Immature natural killer cell (primary cell): ENCODE data around the gene MYO1A. TPM values are rescaled to one million over a fixed set of nuclear protein-coding genes. Genes with fewer than 3 reads are reported as not detected.
A peak's percentile ranks its signal among the peaks of the same experiment; 100 is the strongest.

ENCODE experiments used
- DNase-seq, 3 donors: peaks; one replicate each; pipeline ENCODE4 v3.0.0; 2022; ENCODE audit warnings: mixed read lengths in 1 of 3
- H3K27ac Mint-ChIP-seq, 6 donors: one replicate each; pipeline ENCODE4 v1.8.0; 2020; ENCODE audit warnings: mixed read lengths in 6 of 6, mild to moderate bottlenecking in 5 of 6, inconsistent platforms in 4 of 6, moderate library complexity in 3 of 6
- H3K27me3 Mint-ChIP-seq, 3 donors: one replicate each; pipeline ENCODE4 v1.8.0; 2020 to 2021; ENCODE audit warnings: low read depth in 3 of 3, mild to moderate bottlenecking in 3 of 3, mixed read lengths in 3 of 3, moderate library complexity in 3 of 3, inconsistent platforms in 1 of 3
- H3K36me3 Mint-ChIP-seq, 3 donors: one replicate each; pipeline ENCODE4 v1.8.0; 2020; ENCODE audit warnings: mixed read lengths in 3 of 3, inconsistent platforms in 2 of 3, mild to moderate bottlenecking in 2 of 3
- H3K4me1 Mint-ChIP-seq, 2 donors: one replicate each; pipeline ENCODE4 v1.8.0; 2020; ENCODE audit warnings: inconsistent platforms in 2 of 2, mild to moderate bottlenecking in 2 of 2, mixed read lengths in 2 of 2, moderate library complexity in 1 of 2
- H3K4me3 Mint-ChIP-seq, 5 donors: one replicate each; pipeline ENCODE4 v1.8.0; 2020; ENCODE audit warnings: mild to moderate bottlenecking in 5 of 5, mixed read lengths in 5 of 5, inconsistent platforms in 3 of 5, moderate library complexity in 3 of 5
- H3K9me3 Mint-ChIP-seq, 6 donors: one replicate each; pipeline ENCODE4 v1.8.0; 2020; ENCODE audit warnings: mild to moderate bottlenecking in 6 of 6, mixed read lengths in 6 of 6, inconsistent platforms in 4 of 6, moderate library complexity in 3 of 6
- polyA plus RNA-seq, 3 donors: library from polyadenylated mRNA; unstranded; fragments of 300-500 nt; fragmentation: Illumina TruSeq; gene quantifications; one replicate each; pipeline ENCODE4 v1.2.3, GENCODE V29; 2021

The MYO1A gene
- polyA plus RNA-seq, 3 donors from 2014 or later: not detected

DNA sequence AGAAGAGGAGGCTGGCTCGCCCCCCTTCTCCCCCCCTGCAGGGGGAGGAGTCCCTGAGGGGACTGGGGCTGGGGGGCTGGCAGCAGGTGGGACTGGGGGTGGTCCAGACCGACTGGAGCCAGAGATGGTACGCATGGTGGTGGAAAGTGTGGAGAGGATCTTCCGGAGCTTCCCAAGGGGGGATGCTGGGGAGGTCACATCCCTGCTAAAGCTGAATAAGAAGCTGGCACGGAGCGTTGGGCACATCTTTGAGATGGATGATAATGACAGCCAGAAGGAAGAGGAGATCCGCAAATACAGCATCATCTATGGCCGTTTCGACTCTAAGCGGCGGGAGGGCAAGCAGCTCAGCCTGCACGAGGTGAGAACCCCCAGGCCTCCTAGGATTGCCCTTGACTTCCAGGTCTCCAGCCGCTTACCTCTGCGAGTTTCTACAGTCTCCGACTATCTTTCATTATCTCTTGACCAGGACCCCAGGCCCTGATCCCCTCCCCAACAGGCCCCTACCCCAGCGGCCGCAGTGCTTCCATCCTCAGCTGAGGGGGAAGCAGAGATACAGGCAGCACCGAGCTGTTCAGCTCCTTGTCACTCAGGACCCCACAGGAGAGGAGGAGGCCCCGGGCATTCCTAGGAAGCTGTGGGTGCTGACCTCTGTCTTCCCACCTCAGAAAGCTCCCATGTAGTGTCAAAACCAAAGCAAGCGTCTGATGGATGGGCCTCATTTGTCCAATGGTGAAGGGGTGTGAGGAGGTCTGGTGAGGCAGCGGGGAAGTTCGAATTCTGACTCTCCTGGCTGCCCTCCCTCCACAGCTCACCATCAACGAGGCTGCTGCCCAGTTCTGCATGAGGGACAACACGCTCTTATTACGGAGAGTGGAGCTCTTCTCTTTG, 42.0 kb upstream of the MYO1A start:
- no peak for DNase-seq
- Mint-ChIP-seq H3K36me3 (peaks cover 3 to 11% (median 6%) of the 10 kb centered on the region in 3 donors), H3K27me3 (peaks cover 3 to 13% (median 10%) of the 10 kb centered on the region in 3 donors), H3K4me1 (peaks cover 31 to 33% of the 10 kb centered on the region in 2 donors), H3K27ac (peak overlapping the region in 1 of 6 donors; percentile 30), H3K9me3 (no peaks in the 10 kb centered on the region), H3K4me3 (peak overlapping the region in 2 of 5 donors; percentile 9 to 53)

DNA sequence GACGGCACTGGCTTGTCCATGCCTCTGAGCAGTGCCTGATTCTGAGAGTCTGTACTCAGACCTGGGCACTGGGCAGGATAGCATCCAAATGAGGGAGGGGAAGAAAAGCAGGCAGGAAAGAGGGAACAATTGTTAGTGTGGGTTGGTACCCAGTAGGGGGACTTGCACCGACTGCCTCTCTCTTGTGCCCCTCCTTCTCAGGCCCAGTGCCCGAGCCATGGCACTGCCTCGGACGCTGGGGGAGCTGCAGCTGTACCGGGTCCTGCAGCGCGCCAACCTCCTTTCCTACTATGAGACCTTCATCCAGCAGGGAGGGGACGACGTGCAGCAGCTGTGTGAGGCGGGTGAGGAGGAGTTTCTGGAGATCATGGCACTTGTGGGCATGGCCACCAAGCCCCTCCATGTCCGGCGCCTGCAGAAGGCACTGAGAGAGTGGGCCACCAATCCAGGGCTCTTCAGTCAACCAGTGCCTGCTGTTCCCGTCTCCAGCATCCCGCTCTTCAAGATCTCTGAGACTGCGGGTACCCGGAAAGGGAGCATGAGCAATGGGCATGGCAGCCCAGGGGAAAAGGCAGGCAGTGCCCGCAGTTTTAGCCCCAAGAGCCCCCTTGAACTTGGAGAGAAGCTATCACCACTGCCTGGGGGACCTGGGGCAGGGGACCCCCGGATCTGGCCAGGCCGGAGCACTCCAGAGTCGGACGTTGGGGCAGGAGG, 41.2 kb upstream of the MYO1A start:
- H3K4me3 Mint-ChIP-seq: peak overlapping the region; percentile 2 to 29 (median 15)
- peaks cover 0 to 5% (median 3%) of the 10 kb centered on the region in 3 donors for H3K36me3 Mint-ChIP-seq
- peaks cover 3 to 13% (median 9%) of the 10 kb centered on the region in 3 donors for H3K27me3 Mint-ChIP-seq
- DNase-seq: no peak
- peaks cover 39 to 41% of the 10 kb centered on the region in 2 donors for H3K4me1 Mint-ChIP-seq
- H3K27ac Mint-ChIP-seq: peak overlapping the region in 4 of 6 donors; percentile 1 to 76 (median 47)
- no peaks in the 10 kb centered on the region for H3K9me3 Mint-ChIP-seq

DNA sequence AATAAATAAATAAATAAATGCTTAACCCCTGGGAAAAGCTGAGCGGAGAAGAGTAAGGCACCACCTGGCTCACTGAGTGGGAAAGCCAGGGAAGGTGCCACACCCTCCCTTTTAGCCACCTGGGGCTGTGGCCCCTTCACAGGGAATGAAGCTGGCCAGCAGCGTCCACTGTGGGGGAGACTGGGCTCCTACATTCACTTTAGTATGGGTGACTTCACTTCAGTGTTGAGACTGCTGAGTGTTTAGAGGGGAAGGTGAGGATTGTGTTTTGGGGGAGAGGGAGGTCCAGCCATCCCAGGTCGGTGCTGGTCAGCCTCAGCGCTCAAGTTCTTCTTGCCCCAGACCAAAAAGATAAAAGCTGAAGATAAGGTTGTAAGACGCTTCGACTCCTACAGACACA, 40.6 kb upstream of the MYO1A start:
- peaks cover 3 to 13% (median 9%) of the 10 kb centered on the region in 3 donors for H3K27me3 Mint-ChIP-seq
- no peaks in the 10 kb centered on the region for H3K36me3 Mint-ChIP-seq
- H3K4me1 Mint-ChIP-seq: peaks cover 45 to 47% of the 10 kb centered on the region in 2 donors
- no peaks in the 10 kb centered on the region for H3K9me3 Mint-ChIP-seq
- H3K4me3 Mint-ChIP-seq: peak overlapping the region; percentile 2 to 29 (median 15)
- H3K27ac Mint-ChIP-seq: peak overlapping the region in 3 of 6 donors; percentile 41 to 76 (median 71)
- DNase-seq: no peak

DNA sequence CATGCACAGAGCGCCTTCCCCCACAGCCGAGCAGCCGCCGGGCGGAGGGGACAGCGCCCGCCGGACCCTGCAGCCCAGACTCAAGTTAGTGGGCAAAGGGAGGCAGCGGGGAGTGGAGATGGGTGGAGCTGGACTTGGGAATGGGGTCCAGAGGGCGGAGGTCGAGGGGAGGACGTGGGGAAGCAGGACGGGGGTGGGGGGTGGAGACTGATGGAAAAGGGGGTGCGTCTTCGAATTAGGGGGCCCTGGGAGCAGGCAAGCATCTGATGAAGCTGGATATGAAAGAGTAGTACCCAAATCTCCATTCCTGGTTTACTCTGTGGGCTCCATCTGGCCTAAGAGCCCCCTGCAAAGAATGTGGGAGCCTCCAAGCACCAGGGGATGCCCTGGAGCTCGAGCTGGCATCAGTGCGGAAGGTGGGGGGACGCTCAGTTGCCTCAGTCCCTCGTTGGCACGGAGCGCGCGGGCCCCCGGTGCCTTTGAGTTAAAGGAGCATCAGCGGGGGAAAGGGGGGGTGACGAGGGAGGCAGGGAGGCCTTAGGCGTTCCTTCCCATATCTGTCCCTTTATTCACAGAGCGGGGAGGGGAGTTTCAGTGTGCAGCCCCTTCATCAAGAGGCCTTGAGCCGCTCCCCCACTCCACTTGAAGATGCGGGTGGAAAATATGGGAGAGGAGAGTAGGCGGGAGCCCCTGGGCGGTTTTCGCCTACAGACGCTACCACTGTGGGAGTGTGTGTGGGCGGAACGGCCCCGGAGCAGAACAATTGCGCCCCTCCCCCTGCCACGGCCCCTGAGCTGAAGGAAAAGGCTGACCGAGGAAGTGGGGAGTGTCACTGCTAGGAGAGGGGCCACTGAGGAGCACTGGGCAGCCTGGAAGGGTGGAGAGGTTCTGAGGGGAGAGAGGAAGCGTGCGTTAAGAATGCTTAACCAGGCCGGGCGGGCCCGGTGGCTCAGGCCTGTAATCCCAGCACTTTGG, 39.6 kb upstream of the MYO1A start:
- peaks cover 3 to 13% (median 9%) of the 10 kb centered on the region in 3 donors for H3K27me3 Mint-ChIP-seq
- no peaks in the 10 kb centered on the region for H3K36me3 Mint-ChIP-seq
- DNase-seq: peak; percentile 17 to 21 (median 18)
- peak overlapping the region; percentile 48 to 82 (median 72) for H3K27ac Mint-ChIP-seq
- no peaks in the 10 kb centered on the region for H3K9me3 Mint-ChIP-seq
- peak overlapping the region; percentile 85 to 89 (median 86) for H3K4me3 Mint-ChIP-seq
- peaks cover 46 to 48% of the 10 kb centered on the region in 2 donors for H3K4me1 Mint-ChIP-seq

DNA sequence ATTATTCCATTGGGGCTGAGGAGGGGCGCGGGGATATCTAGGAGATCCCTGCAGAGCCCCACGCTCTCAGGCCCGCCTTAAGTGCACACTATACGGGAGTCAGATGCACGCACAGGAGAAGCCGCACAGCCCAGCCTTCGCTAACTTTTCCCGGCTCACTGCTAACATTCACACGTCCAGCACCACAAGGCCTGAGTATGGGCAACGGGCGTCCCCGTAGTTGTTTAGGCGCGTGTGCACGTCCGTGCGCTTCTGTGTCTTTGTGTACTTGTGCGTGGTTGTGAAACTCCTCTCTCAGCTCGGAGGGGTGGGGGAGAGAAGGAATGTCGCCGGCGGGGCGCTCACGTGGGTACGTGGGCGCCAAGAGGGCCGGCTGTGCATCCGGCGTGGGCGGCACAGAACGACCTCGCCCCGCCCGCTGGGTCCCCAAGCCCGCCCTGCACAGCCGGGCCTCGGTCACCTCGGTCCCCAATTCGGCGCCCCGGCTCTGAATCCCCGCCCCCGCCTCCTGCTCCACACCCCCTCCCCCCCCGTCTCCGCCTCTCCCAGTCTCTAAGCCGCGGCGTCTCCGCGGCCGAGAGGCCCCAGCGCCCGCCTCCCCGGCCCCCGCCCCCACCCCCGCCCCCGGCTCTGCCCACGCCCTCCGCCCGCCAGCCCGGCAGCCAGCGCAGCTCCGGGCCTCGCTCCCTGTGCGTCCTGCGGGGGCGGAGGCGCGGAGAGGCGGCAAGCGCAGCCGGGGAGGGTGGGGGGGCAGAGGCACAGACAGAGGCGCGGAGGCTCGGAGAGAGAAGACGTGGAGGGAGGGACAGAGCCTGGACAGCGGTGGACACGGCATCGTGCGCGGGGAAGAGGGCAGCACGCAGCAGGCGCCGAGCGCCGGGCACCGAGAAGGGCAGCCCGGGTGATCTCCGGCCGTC, 38.7 kb upstream of the MYO1A start, which contains the start of gene NAB2:
Gene NAB2, plus strand, starts transcription at position 761 of the 917 bp plus-strand sequence. CDS start 158 bp downstream, outside the sequence.
- Mint-ChIP-seq H3K27me3 (peaks cover 3 to 13% (median 9%) of the 10 kb centered on the region in 3 donors), H3K9me3 (no peaks in the 10 kb centered on the region), H3K36me3 (no peaks in the 10 kb centered on the region), H3K4me1 (peaks cover 43 to 45% of the 10 kb centered on the region in 2 donors), H3K27ac (peak within 1 kb of the TSS; percentile 84 to 99 (median 97)), H3K4me3 (peak within 1 kb of the TSS; percentile 88 to 97 (median 95))
- peak; percentile 90 to 93 (median 93) for DNase-seq

DNA sequence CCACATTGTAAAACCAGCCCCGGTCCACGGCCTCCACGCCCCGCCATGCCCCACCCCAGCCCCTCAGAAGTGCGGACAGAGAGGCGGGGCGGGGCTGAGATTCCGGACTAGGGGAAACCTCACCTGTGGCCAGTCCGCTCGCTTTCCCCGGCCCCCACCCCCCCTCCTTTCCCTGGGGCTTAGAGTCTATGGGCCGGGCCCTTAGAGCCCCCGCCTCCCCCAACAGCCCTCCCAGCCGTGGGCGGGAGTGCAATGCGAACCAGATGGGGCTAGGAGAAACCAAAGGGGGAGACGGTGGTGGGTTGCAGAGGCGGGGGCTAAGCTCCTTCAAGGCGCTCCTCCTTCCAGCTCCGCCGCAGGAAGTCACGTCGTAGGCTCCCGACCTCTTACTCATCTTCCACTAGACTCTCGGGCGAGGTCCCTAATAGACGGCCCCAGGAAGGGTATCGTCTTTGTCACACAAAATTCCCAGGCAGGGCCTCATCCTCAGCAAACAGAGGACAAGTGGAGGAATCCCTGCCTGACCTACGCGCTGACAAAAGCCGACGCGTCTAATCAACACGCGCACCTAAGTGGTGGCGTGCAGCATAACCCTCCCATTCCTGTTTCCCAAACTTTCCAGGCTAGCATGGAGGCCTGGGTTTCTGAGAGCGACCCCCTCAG, 37.9 kb upstream of the MYO1A start:
- Mint-ChIP-seq H3K27ac (peak overlapping the region; percentile 84 to 99 (median 97)), H3K36me3 (no peaks in the 10 kb centered on the region), H3K4me3 (peak overlapping the region; percentile 88 to 97 (median 95)), H3K9me3 (no peaks in the 10 kb centered on the region), H3K27me3 (peaks cover 3 to 13% (median 9%) of the 10 kb centered on the region in 3 donors), H3K4me1 (peaks cover 40 to 41% of the 10 kb centered on the region in 2 donors)
- DNase-seq: peak; percentile 69 to 75 (median 74)

DNA sequence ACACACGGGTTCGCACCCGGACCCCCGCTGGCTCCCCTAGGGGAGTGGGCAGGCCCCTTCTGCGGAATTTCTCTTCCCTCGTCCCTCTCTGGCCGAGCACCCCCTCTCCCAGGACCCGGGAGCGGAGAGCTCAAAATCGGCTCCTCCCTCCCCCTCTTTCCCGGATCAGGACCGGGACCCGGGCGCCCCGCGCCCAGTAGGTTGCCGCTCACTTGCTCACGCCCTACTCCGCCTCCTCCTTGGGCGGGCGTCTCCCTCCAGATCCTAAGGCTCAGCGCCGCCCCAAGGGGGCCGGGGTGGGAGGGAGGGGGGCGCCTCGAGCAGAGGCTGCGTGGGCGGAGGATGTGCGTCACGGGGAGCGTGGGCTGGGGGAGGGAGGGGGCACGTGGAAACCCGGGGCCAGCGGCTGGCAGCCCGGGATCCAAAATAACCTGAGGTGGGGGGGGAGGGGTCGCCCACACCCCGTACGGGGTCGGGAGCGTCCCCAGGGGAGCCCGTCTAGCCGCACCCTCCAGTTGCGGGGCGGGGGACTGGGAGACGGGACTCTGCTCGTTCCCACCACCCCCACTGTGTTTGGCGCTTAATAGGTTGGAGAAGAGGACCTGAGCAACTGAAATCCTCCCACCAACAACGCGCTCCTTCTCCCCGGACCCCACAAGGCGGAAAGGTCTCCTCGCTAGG, 37.2 kb upstream of the MYO1A start:
- peaks cover 36 to 40% of the 10 kb centered on the region in 2 donors for H3K4me1 Mint-ChIP-seq
- peak overlapping the region; percentile 84 to 99 (median 97) for H3K27ac Mint-ChIP-seq
- H3K4me3 Mint-ChIP-seq: peak overlapping the region; percentile 89 to 97 (median 95)

DNA sequence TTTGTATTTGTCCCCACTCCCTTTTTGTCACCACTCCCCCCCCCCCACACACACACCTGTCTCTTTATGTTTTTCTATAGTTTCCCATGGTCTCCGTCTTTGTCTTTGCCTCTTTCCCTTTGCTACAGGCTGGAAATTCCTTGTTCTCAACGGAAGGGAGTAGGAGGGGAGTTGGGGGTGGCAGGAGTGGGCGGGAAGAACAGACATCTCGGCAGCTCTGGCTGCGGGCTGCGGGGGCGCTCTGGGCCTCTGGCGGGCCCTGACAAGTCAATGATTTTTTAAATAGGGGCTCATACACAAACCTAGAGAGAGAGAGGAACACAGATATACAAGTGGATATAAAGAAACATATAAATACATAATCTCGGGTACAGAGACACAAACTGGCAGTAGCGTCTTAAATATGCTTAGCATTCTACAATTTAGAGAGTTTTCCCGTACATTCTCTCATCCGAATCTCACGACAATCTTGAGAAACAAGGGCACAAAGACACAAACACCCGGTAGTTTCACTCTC, 36.6 kb upstream of the MYO1A start:
- Mint-ChIP-seq H3K4me3 (peak overlapping the region; percentile 86 to 95 (median 90)), H3K27me3 (peaks cover 3 to 10% (median 9%) of the 10 kb centered on the region in 3 donors), H3K4me1 (peaks cover 36 to 40% of the 10 kb centered on the region in 2 donors), H3K9me3 (no peaks in the 10 kb centered on the region), H3K36me3 (no peaks in the 10 kb centered on the region), H3K27ac (peak overlapping the region; percentile 84 to 96 (median 95))
- DNase-seq: peak; percentile 40 to 46 (median 42)

More for the DNA sequence above, 37.2 kb upstream of the MYO1A start:
- Mint-ChIP-seq H3K36me3 (no peaks in the 10 kb centered on the region), H3K9me3 (no peaks in the 10 kb centered on the region), H3K27me3 (peaks cover 3 to 11% (median 9%) of the 10 kb centered on the region in 3 donors)
- peak; percentile 77 to 82 (median 81) for DNase-seq

DNA sequence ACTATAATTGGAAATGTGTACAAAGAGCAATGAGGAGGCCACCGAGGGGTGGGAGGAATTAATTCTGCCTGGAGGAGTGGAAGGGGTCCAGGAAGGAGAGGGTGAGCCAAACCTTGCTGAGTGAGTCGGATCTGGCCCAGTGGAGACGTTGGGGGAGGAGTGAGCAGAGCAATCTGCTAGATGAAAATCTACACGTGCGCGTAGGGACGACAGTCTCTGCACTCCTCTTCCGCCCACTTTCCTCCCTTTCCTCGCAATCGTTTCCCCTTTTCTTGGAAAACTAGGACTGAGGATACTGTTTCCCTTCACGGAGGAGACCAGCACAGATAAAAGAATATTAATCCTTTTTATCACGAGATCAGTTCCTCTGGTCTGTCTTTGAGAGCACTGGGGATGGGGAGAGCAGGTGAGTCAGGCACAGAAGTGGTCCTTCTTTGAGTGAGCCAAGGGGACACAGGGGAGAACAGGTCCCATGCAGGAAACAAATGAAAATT, 36.1 kb upstream of the MYO1A start:
- Mint-ChIP-seq H3K4me1 (peaks cover 34 to 40% of the 10 kb centered on the region in 2 donors), H3K4me3 (peak overlapping the region; percentile 86 to 95 (median 90)), H3K27ac (peak overlapping the region; percentile 84 to 96 (median 95)), H3K9me3 (no peaks in the 10 kb centered on the region), H3K27me3 (peaks cover 3 to 10% (median 9%) of the 10 kb centered on the region in 3 donors), H3K36me3 (no peaks in the 10 kb centered on the region)
- no peak for DNase-seq

DNA sequence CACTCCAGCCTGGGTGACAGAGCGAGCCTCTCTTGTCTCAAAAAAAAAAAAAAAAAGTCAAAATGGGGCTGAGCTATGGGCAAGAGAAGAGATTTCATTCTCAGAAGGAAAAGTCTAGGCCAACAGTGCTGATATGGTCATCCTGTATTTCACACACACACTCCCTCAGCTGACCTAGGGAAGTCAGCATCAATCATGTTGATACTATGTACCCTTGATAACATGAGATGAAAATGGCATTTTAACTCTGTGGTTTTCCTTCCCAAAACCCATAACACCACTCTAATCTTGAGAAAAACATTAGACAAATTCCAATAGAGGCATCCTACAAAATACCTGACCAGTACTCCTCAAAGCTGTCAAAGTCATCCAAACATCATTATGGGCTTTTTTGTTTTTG, 30.9 kb upstream of the MYO1A start:
- peak overlapping the region in 4 of 6 donors; percentile 25 to 78 (median 66) for H3K27ac Mint-ChIP-seq
- no peak for DNase-seq
- no peaks in the 10 kb centered on the region for H3K36me3 Mint-ChIP-seq
- peak overlapping the region in 1 of 5 donors; percentile 25 for H3K4me3 Mint-ChIP-seq
- peaks cover 0 to 6% (median 0%) of the 10 kb centered on the region in 3 donors for H3K27me3 Mint-ChIP-seq
- peaks cover 29 to 30% of the 10 kb centered on the region in 2 donors for H3K4me1 Mint-ChIP-seq
- H3K9me3 Mint-ChIP-seq: no peaks in the 10 kb centered on the region

DNA sequence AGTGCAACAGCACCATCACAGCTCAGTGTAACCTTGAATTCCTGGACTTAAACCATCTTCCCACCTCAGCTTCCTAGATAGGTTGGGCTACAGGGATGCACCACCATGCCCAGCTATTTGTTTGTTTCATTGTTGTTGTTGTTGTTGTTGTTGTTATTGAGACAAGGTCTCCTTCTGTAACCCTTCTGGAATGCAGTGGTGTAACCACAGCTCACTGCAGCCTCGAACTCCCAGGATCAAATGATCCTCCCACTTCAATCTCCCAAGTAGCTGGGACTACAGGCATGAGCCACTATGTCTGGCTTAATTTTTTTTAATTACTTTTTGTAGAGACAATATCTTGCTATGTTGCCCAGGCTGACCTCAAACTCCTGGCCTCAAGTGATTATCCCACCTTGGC, 29.9 kb upstream of the MYO1A start:
- no peak for DNase-seq
- H3K27ac Mint-ChIP-seq: peak overlapping the region; percentile 90 to 97 (median 94)
- no peaks in the 10 kb centered on the region for H3K36me3 Mint-ChIP-seq
- H3K4me3 Mint-ChIP-seq: peak overlapping the region; percentile 24 to 90 (median 49)
- H3K9me3 Mint-ChIP-seq: no peaks in the 10 kb centered on the region
- peaks cover 24 to 26% of the 10 kb centered on the region in 2 donors for H3K4me1 Mint-ChIP-seq
- H3K27me3 Mint-ChIP-seq: peaks cover 0 to 6% (median 0%) of the 10 kb centered on the region in 3 donors
